ENCODE data around the gene CATSPERZ. TPM values are rescaled to one million over a fixed set of nuclear protein-coding genes. Genes with fewer than 3 reads are reported as not detected.

The CATSPERZ gene
- total RNA-seq, 2 donors from 2014 or later: 0.56 TPM; not detected in 1

DNA sequence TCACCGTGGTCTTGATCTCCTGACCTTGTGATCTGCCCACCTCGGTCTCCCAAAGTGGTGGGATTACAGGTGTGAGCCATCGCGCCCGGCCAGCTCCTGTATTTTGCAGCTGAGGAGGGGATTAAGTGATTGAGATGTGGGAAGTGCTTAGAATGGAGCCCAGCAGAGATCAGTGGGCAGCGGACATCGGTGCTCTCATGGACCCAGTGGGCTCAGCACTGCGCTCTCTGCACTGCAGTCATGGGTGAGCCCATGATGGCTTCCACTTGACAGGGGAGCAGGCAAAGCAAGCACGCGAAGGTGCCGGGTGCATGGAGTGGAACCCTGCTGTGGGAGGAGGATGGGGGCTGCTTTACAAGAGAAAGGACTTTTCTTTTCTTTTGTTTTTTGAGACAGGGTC is 30.7 kb downstream of the CATSPERZ start:
- no peak for DNase-seq
- Histone ChIP-seq H3K27me3 (no peaks in the 10 kb centered on the region), H3K9ac (ENCODE audit: low read depth in 2 of 2, low read length in 2 of 2) (peak overlapping the region in 1 of 2 donors; percentile 8), H3K27ac (peak overlapping the region; percentile 67), H3K4me1 (peaks cover 19% of the 10 kb centered on the region), H3K4me3 (no peak overlapping the region), H3K36me3 (no peaks in the 10 kb centered on the region), H3K9me3 (no peaks in the 10 kb centered on the region)
- TF ChIP-seq, protein P1, sequence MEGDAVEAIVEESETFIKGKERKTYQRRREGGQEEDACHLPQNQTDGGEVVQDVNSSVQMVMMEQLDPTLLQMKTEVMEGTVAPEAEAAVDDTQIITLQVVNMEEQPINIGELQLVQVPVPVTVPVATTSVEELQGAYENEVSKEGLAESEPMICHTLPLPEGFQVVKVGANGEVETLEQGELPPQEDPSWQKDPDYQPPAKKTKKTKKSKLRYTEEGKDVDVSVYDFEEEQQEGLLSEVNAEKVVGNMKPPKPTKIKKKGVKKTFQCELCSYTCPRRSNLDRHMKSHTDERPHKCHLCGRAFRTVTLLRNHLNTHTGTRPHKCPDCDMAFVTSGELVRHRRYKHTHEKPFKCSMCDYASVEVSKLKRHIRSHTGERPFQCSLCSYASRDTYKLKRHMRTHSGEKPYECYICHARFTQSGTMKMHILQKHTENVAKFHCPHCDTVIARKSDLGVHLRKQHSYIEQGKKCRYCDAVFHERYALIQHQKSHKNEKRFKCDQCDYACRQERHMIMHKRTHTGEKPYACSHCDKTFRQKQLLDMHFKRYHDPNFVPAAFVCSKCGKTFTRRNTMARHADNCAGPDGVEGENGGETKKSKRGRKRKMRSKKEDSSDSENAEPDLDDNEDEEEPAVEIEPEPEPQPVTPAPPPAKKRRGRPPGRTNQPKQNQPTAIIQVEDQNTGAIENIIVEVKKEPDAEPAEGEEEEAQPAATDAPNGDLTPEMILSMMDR (IDR thresholded peaks at IDR 0.05): no peak
- intact Hi-C loops (cut with DNase I): no loop called here

DNA sequence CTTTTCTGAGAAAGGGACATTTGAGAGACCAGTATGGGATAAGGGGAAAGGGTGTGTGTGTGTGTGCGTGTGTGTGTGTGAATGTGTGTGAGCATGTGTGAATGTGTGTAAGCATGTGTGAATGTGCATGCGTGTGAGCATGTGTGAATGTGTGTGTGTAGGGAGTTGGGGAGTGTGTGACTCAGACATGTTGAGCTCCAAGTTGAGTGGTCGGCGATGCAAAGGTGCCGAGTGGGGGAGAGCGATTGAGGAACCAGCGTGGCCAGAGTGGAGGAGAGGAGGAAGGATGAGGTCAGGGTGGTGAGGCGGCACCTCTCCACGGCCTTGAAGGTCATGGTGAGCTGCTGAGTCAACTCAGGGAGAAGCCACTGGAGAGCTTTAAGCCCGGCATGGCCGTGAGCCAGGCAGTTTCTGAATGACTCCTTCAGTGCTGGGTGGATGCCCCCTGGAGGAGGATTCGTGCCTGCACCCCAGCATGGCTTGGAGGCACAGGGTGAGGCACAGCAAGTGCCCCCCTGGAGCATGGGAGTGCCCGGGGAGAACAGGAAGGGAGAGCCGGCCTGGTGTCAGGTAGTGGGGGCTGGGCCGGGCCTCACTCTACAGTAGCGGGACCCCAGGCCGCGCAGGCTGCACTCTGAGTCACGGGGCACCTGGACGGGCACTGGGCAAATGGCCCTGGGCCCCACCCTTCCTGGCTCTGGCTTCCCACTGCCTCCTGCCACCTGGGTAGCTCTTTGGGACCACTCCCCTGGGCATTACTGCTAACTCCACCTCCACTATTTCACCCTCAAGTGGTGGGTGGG is 31.6 kb downstream of the CATSPERZ start:
- Histone ChIP-seq H3K27me3 (no peaks in the 10 kb centered on the region), H3K4me1 (peaks cover 19% of the 10 kb centered on the region), H3K27ac (peak overlapping the region; percentile 67), H3K9me3 (no peaks in the 10 kb centered on the region), H3K36me3 (no peaks in the 10 kb centered on the region), H3K9ac (ENCODE audit: low read depth in 2 of 2, low read length in 2 of 2) (peak overlapping the region; percentile 26 to 46), H3K4me3 (no peak overlapping the region)
- peak; percentile 92 for DNase-seq
- TF ChIP-seq, protein P1 (IDR thresholded peaks at IDR 0.05): peak; percentile 61
- intact Hi-C loops (cut with DNase I): no loop called here

DNA sequence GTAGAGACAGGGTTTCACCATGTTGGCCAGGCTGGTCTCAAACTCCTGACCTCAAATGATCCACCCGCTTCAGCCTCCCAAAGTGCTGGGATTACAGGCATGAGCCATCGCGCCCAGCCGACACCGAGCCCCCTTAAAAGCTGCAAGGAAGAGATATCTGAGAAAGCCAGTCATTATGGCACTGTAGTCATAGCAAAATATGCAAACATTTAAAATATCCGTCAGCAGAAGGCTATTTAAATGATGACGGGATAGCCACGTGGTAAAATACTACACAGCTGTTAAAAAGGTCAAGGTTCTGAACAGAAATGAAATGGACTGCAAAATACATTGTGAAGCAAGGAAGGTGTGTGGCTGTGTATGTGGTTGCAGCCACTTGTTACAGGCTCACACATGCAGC is 33.4 kb downstream of the CATSPERZ start:
- H3K4me1 ChIP-seq: peaks cover 19% of the 10 kb centered on the region
- H3K4me3 ChIP-seq: no peak overlapping the region
- no peaks in the 10 kb centered on the region for H3K27me3 ChIP-seq
- no peak overlapping the region for H3K9ac ChIP-seq (ENCODE audit: low read depth in 2 of 2, low read length in 2 of 2)
- DNase-seq: no peak
- no peaks in the 10 kb centered on the region for H3K9me3 ChIP-seq
- no peaks in the 10 kb centered on the region for H3K36me3 ChIP-seq
- intact Hi-C loops (cut with DNase I): no loop called here
- TF ChIP-seq, protein P1 (IDR thresholded peaks at IDR 0.05): no peak
- H3K27ac ChIP-seq: no peak overlapping the region

DNA sequence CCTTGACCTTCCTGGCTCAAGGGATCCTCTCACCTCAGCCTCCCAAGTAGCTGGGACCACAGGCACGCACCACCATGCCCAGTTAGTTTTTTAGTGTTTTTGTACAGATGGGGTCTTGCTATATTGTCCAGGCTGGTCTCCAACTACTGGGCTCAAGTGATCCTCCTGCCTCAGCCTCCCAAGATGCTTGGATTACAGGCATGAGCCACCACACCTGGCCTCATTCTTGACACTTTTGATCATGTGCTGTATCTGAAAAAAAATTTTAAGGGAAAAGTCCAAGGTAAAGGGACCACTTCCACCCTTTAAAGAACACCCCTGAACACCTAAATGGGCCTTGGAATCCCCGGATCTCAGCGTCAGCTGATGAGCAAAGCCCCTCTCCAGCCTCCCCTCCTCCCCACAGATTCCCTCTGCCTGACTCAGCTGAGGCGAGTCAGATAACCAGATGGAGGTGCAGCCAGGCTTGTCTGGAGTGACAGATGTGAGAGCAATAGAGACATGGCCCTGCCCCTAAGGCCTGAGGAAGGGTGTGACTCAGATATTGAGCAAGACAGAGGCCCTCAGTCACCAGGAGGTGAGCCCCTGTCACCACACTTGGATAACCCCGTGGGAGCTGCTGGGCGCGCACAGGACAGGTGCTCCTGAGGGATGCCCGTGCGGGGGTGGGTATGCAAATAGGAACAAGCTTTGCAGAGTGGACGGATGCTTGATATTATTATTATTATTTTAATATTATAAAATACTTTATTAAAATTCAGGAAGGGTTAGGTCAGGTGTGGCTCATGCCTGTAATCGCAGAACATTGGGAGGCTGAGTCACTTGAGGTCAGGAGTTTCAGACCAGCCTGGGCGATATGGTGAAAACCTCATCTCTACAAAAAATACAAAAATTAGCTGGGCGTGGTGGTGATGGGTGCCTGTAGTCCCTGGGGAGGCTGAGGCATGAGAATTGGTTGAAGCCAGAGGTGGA is 34.9 kb downstream of the CATSPERZ start:
- Histone ChIP-seq H3K27ac (peak overlapping the region; percentile 53), H3K36me3 (no peaks in the 10 kb centered on the region), H3K9me3 (no peaks in the 10 kb centered on the region), H3K4me1 (peaks cover 13% of the 10 kb centered on the region), H3K4me3 (no peak overlapping the region), H3K27me3 (no peaks in the 10 kb centered on the region), H3K9ac (ENCODE audit: low read depth in 2 of 2, low read length in 2 of 2) (peak overlapping the region in 1 of 2 donors; percentile 51)
- TF ChIP-seq, protein P1 (IDR thresholded peaks at IDR 0.05): no peak
- intact Hi-C loops (cut with DNase I): no loop called here
- DNase-seq: peak; percentile 80

DNA sequence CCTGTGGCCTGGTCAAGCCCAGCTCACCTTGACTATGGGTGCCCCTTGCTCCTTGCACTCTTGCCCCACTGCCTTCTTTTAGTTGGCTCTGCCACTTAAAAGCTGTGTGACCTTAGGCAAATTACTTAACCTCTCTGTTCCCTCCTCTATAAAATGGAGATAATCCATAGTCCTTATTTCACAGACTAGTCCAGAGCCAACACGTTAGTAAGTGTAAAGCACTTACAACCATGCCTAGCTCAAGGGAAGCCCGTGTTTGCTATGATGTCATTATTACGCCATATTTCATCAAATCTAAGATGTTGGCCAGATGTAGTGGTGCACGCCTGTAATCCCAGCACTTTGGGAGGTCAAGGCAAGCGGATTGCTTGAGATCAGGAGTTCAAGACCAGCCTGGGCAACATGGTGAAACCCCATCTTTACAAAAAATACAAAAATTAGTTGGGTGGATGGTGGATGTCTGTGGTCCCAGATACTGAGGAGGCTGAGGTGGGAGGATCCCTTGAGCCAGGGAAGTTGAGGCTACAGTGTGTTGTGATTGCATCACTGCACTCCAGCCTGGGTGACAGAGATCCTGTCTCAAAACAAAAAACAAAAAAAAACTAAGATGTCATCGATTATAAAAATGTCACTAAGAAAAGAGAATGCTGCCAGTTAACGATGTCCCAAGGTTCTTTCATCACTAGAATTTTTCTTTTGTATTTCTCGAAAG is 37.5 kb downstream of the CATSPERZ start:
- H3K9ac ChIP-seq (ENCODE audit: low read depth in 2 of 2, low read length in 2 of 2): no peak overlapping the region
- no peak overlapping the region for H3K27ac ChIP-seq
- no peaks in the 10 kb centered on the region for H3K27me3 ChIP-seq
- intact Hi-C loops (cut with DNase I): no loop called here
- no peak overlapping the region for H3K4me3 ChIP-seq
- H3K4me1 ChIP-seq: peaks cover 11% of the 10 kb centered on the region
- no peak for DNase-seq
- TF ChIP-seq, protein P1 (IDR thresholded peaks at IDR 0.05): no peak
- H3K9me3 ChIP-seq: no peaks in the 10 kb centered on the region
- no peaks in the 10 kb centered on the region for H3K36me3 ChIP-seq
